Epidermal melanocyte (primary cell): Measurements from ENCODE around the gene LSM14B.
"Not testable (repeated sequence)": the region's sequence is repeated elsewhere in the genome, so short reads cannot be mapped to it uniquely, and the experiment has no call there.

ENCODE experiments used
- DNase-seq: peaks from one replicate; pipeline ENCODE4 v3.0.0; 2011; ENCODE audit warnings: low spot score; ENCODE audit not compliant: insufficient read length

The LSM14B gene

DNA sequence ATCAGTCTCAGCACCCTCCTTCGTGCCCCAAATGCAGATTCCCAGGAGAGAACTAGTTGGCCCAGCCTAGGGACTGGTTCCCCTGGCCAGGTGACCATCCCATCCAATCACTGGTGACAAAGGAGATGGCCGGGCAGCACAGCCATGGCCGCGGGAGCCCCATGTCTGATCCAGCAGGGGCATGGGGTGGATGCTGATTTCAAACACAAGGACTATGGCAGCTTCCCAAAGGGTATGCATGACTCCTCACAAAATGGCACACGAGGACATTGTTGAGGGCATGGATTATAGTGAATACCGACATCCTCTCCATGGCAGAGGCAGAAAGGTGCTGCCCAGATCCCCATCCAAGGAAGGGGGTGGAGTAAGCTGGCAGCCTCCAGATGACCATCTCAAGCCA lies 9.9 kb upstream of the LSM14B start:
- DNase-seq, result no peak

DNA sequence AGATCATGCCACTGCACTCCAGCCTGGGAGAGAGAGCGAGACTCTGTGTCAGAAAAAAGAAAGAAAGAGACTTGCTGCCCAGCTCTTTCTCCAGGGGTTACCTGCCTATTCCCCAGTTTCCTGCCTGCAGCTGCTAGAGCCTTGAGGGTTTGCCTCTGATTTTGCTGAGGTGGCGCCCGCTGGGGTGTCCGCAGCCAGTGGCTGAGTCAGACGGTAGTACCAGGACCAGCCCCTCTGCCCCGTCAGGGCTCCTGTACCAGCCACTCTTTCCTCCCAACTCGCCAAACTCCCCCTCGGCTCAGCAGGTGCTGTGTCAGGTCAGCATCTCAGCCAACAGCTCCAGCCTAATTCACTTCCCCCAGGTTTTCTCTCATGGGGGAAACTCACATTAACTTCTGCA lies 7.4 kb upstream of the LSM14B start:
- DNase-seq, result no peak

DNA sequence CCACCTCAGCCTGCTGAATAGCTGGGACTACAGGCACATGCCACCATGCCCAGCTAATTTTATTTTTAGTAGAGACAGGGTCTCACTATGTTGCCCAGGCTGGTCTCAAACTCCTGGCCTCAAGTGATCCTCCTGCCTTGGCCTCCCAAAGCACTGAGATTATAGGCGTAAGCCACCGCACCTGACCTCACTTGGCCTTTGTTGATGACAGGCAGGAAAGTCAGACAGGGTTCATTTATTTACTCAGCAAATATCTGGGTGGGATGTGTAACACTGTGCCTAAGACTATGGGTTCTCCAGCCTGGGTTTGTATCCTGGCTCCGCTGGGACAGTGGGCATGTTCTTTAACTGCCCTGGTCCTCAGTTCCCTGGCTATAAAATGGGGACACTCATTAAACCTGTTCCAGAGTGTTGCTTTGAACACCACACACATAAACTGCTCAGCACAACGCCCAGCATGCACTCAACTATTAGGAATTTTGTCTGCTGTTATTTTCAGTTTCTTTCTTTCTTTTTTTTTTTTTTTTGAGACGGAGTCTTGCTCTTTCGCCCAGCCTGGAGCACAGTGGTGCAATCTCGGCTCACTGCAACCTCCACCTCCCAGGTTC lies 6.4 kb upstream of the LSM14B start:
- DNase-seq, result not testable (repeated sequence)

DNA sequence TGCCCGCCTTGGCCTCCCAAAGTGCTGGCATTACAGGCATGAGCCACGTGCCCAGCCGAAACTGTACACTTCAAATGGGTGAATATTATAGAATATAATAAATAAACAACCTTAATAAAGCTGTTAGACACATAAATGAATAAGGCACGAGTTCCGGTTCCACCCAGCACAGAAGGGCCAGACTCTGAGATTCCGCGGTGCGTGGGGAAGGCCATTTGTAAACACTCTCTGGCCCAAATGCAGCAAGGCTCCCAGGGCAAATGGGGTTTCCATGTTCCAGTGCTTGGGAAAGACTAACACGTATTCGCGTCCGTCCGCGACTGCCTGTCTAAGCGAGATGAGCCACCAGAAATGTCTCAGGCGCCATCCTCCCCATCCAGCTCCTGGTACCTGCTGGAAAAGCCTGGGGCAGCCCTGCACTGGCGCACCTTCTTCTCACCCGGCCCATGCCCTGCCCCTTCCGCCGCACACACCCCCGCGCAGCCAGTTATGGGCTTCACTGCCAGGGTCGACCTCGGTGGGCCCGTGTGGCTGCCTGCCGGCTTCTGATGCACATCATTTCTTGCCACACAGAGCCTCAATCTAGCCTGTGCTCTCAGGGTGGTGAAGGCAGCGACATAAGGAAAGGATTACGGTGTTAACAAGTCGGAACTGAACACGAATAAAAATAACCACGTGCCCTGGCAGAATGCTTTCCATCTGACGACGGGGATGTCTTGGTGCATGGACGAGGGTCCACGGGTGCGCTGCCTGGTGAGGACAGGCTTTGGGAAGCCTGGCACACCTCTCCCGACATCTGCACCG lies 5.5 kb upstream of the LSM14B start:
- DNase-seq, result no peak

DNA sequence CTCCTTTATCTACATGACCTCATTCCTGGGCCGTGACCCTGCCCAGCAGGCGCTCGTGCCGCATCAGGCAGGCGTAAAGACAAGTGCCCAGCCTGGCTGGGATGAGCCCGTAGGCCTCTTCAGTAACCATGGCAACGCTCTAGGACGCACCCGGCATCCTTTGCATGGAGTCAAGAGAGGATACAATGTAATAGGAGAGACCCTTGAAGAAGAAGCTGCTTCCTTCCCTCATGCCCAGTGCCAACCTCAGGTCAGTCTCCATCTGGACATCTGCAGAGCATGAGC lies 5.0 kb upstream of the LSM14B start:
- DNase-seq, result no peak

DNA sequence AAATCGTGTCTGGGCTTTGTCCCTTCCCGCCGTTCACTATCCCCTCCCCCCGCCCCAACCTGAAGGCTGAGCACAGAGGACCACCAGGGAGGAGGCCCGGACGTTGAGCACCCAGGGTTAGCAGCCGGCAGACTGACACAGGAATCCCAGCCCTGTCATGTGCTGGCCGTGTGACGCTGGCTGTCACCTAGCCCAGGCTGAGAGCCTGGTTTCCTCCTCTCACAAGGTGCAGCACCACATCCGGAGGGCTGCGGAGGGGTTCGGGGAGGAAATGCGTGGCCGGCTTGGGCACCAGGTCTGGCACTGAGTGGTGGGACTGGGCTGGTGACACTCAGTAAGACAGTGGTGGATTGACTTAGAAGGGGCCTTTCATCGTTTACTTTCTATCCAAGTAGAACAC lies 4.6 kb upstream of the LSM14B start:
- no peak for DNase-seq

DNA sequence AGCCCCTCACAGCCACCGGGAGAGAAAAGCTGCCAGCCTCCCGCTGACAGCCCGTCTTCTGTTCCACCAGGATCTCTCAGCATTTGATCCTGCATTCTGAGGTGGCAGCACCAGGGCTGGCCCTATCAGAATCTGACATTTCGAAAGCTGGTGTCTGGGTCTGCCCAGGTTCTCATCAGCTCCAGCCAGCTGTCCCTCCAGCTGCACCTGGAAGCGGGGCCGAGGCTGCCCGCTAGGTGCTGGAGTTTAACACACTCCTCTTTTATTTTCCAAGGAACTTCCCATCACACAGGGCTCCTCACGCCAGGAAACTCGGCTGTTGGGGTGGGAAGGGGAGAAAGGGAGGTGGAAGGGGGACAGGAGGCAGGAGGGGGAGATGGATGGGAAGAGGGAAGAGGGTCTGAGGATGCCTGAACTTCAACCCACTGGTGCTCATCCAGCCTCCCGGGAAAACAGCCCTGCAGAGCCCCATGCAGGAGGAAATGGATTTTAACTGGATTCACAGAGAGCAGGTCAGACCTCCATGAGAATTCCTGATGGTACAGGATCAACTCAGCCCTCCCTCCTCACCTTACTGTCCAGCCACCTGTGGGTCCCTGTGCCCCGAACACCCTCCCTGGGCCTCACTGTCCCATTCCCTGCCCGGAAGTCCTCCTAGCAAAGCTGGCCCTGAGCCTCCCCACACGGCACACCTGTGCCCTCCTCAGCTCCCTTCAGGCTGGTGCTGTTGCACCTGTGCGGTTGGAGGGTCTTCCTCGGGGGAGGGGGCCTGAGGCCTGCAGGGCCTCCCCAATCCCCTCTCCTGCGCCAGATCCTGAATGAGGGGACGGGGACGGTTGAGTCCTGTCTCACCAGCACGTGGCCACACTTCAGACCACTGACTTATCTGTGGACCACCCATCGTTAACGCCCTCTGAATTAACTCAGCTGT lies 3.9 kb upstream of the LSM14B start:
- DNase-seq, result no peak

DNA sequence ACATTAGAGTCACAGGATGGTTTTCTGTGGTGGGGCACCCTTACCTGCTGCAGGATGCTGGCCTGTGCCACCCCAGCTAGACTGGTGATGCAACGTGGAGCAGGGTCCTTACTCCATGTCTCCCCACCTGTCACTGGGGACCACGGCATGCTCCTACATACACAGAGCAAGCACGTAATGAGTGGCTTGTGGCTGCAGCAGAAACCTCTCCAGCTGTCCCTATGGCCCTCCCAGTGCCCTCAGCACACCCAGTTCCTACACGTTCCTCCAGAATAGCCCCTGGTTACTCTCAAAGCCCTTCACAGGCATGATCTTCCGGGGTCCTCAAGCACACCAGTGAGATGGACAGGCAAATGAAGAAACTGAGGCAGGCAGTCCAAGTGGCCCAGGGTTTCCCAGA lies 3.2 kb upstream of the LSM14B start:
- DNase-seq, result no peak

DNA sequence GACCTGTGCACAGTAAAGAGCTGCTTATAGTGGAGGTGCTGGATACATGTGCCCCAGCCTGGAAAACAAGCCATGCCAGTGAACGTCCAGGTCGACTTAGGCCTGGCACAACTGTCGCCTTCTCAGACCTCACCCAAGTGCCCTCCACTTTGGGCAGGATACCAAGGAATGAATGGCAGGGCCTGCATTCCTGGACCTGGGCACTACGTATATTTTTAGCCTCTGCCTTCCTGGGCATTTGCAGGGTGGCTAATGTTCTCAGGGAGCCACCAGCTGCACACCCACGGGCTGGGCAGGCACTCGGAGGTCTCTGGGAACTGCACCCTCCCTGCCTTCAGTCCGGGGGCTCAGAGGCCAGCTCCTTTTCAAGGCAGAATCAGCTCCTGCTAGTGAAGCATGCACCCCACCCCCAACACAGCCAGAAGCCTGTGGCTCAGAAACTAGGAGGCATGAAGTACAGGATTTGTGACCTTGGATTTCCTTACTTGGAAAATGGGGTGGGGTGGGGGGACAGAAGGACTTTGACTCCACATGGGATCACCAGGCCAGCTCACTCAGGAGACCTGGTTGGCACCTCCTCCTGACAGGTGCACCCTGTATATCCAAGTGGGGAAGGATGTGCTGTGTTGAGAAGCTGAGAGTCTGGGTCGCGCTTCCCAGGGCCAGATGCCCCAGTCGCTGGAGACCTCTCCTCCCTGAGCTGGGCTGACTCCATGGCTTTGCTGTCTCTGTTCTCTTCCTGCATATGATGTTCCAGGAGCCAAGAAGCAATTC lies 2.5 kb upstream of the LSM14B start:
- DNase-seq, result no peak

DNA sequence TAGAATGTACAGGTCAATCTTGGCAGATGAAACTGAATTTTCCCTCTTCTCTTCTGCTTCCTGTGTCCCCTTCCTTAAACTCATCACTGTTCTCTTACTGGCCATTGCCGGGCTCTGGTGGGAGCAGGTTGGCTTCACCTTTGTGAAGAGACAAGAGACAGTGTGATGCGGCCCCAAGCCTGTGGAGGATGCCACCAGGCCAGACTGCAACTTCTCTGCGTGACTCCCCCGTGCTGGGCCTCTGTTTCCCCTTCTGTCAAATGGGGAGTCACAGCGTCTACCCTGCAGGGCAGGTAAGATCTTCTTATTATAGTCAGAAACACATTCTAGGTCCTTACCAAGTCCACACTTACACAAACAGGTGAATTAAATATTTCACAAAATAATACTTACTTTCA lies 1.9 kb upstream of the LSM14B start:
- no peak for DNase-seq

DNA sequence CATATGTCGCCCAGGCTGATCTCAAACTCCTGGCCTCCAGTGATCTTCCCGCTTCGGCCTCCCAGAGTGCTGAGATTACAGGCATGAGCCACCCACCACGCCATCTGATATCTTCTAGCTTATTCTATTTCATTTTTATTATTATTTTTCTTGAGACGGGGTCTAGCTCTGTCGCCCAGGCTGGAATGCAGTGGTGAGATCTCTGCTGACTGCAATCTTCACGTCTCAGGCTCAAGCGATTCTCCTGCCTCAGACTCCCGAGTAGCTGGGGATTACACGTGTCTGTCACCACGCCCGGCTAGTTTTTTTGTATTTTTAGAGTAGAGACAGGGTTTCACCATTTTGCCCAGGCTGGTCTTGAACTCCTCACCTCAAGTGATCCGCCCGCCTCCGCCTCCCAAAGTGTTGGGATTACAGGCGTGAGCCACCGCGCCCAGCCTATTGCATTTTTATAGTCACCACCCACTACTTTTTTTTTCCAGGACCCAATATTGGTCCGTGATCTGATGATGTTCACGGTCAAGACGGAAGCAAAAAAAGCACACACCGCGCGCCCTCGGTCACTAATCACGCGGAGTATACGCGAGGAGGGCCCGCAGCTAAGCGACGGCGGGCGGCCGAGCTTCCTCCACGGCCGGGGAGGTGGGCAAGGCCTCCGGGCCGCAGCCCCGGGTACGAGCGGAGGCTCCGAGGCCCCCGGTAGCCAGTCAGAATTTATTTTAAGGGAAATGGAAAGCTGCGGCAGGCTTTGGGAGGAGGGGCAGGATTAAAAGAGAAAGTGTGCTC lies 1.1 kb upstream of the LSM14B start:
- no peak for DNase-seq

DNA sequence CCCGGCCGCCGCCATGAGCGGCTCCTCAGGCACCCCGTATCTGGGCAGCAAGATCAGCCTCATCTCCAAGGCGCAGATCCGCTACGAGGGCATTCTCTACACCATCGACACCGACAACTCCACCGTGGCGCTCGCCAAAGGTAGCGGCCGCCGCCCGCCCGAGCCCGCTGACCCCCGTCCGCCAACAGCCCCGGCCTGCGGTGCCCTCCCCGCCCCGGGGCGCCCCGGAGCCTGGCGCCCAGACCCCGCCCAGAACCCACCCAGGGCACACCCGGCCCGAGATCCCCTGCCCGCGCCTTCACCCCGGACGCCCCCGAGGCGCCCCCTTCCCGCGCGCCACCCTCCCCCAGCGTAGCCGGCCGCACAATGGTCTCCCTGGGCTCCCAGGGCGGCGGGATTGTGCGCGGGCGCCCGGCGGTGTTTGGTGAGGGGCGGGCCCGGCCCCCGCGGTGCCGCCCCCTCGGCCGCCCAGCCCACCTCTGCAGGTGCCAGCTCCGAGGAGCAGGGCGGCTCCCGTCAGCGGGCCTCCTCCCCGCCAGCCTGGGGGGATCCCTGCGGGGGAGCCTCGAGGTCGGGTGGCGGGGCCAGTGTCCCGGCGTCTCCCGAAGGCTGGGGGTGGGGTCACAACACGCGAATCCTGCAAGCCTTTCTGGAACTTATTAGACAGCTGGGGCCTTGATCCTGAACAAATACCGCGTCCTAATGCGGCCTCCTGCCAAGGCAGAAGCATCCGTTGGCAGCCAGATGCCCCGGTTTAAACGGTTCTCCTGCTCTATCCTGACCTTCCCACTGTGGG lies 577 bp downstream of the LSM14B start:
- no peak for DNase-seq

DNA sequence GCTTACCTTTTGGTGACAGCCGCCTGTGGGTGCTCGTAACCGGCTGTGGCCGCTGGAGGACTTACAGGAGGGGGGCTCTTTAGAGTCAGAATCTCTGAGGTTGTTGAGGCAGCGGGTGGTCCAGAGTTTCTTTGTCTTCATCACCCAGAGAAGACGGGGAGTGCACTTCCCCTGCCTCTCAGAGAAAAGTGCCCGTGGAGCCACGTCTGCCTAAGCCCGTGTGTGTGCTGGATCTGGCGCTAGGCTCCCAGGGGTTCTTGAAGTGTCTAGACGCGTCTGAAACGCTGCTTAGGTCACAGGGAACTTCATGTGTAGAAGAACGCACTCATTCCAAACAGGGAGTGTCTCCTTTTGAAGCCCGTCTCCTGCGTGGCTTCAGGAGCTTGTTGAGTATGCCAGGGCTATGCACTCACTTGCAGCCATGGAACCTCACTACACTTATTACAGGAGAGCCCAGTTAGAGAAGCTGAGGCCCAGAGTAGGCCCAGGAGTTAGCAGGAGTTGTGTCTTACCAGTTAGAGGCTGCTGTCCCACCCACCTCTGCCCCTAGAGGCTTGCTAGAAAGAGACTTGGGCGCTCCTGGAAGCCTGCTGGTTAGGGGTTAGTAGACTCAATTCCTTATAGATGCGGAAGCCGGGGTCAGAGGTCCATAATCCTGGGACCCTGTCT lies 1.3 kb downstream of the LSM14B start:
- DNase-seq, result no peak

DNA sequence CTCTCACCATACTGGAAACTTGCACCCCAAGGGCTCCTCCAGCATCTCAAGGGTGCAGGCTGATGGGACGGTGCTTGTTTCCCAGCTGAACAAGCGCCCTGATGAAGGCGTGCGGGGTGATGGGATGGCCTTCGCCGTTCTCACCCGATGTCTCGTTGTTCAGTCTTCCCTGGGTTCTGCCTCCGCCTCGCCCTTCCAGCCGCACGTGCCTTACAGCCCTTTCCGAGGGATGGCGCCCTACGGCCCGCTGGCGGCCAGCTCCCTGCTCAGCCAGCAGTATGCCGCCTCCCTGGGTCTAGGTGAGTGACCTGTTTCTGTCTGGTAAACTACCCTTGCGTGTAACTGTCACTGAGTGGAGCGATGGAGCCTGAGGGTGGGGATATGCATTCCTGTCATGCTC lies 3.9 kb downstream of the LSM14B start:
- no peak for DNase-seq

DNA sequence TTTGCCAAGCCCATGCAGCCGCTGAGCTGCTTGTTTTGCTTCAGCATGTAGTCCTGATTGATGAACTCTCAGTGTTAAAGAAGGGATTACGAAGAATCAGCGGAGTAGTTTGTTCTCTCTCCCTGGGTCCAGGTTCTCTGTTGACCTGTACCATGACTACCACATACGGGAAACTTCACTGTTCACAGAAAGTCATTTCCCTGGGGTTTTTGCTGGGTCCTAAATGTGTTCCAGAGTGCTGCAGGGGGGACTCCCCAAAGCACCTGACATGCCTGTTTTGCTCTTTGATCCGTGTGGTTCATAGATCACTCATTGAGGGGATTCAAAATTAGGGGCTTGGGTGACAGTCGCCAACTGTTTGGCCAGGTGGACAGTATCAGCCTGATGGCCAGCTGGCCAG lies 5.5 kb downstream of the LSM14B start:
- no peak for DNase-seq

DNA sequence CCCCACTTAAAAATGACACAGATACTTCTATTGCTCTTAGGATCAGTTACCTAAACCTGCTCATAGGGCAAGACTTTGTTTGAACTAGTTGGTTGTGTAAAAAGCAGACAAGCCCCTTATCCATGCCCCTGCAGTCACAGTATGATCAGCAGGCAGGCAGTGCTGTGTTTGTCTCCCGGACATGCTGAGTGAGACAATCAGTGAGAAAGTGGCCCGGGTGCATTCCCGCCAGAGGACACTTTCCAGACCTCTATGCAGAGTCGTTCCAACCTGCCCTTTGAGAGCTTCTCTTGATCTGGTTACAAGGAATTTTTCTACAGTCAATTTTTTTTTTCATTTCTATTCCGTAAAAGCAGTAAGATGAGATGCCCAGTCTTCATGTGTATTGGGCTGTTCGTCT lies 6.2 kb downstream of the LSM14B start:
- DNase-seq, result no peak

DNA sequence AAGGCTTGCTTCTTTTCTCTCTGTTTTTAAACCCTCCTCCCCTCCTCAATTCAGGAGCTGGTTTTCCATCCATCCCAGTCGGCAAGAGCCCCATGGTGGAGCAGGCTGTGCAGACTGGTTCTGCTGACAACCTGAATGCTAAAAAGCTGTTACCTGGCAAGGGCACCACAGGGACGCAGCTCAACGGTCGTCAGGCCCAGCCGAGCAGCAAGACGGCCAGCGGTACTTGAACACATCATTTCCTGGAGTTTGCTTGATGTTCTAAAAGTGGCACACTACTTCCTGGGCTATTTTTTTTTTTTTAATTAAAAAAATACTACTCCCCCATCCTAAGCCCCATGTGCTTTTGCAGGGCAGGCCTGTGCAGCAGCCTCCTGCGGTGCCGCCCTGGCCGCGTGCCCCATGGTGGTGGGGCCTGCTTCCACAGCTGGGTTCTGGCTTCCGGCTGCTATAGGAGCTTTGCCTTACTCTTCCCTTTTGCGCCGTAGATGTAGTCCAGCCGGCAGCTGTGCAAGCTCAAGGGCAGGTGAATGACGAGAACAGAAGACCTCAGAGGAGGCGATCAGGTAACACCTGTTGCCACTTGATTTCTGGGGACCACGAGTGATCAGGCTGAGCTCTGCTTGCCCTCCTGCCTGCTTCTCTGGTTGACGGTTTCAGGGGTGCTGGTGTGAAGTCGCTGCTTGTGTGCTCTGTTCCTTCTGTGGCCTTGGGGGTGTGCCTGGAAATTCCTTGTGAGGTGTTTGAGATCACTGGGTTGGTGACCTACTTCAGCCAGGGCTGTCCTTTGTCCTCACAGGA lies 7.7 kb downstream of the LSM14B start:
- DNase-seq, result no peak

DNA sequence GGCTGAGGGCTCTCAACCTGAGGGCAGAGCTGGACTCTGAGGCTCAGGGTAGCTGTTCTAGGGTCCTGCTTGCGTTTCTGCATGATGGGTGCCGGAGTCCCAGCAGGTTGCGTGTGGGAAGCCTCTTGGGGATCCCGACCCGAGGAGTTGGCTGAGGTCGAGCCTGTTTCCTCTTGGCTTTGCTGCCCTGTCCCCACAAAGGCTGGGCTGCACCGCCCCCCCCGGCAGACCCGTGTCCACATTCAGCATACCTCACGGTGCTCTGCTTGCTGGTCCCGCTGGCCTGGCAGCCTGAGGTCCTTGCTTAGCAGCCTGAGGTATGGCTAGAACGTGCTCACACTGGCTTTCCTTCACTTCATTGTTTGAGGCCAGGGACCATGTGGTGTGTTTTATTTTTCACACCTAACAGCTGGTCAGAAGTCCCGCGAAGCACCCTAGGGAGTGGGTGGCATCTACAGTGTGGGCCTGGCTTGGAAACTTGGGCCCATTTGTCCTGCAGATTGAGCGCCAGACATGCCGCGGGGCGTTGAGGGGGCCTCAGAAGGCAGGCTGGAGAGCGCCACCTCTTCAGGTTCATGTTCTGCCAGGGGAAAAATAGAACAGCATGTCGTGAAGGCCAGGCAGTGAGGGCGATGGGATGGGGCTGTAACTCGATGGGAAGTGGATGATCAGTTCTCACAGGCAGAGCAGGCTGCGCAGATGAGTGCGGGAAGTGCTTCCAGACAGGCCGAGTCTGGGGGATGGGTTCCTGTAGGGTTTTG lies 9.5 kb downstream of the LSM14B start:
- no peak for DNase-seq
